ENCODE measurements around the gene OR2H1. TPM values are rescaled to one million over a fixed set of nuclear protein-coding genes. Genes with fewer than 3 reads are reported as not detected.

The OR2H1 gene
- total and polyA plus RNA-seq, 2 experiments from 2014 or later: not detected

GRCh38 chr6:29465279-29465678 lies 8.3 kb downstream of the OR2H1 start:
- Histone ChIP-seq H3K79me2 (ENCODE audit: insufficient read depth) (no peaks in the 10 kb centered on the region), H3K4me3 (no peak overlapping the region), H3F3A (ENCODE audit: insufficient read depth) (no peaks in the 10 kb centered on the region), H3K9me2 (ENCODE audit: insufficient read depth) (no peaks in the 10 kb centered on the region), H3K27me3 (replicated peaks; ENCODE audit: insufficient read depth) (no peaks in the 10 kb centered on the region), H3K9ac (no peak overlapping the region), H3K4me2 (ENCODE audit: unreplicated experiment) (no peak overlapping the region), H2AFZ (no peak overlapping the region), H3K4me1 (ENCODE audit: insufficient read depth) (no peaks in the 10 kb centered on the region), H3K27ac (no peak overlapping the region), H4K20me1 (ENCODE audit: insufficient read depth) (no peaks in the 10 kb centered on the region), H3K9me3 (ENCODE audit: low read depth) (no peaks in the 10 kb centered on the region), H3K36me3 (ENCODE audit: low read depth) (no peaks in the 10 kb centered on the region)
- no peak for DNase-seq
- 22 to 32% methylated on average over 2 of the region's 2 CpGs for WGBS, 2 experiments (ENCODE audit: low coverage in 1 of 2, low lambda C conversion rate in 2 of 2, missing lambda C conversion rate in 2 of 2)
- in situ Hi-C loops (cut with MboI): no loop called here
- TF ChIP-seq EZH2phosphoT487 (IDR thresholded peaks at IDR 0.05; ENCODE audit: insufficient read depth, low read depth) (no peak), EZH2 (IDR thresholded peaks at IDR 0.05; ENCODE audit: insufficient read depth, poor library complexity, severe bottlenecking) (no peak)

GRCh38 chr6:29465801-29466200 lies 8.8 kb downstream of the OR2H1 start:
- no peaks in the 10 kb centered on the region for H3K4me1 ChIP-seq (ENCODE audit: insufficient read depth)
- H3K36me3 ChIP-seq (ENCODE audit: low read depth): no peaks in the 10 kb centered on the region
- no peaks in the 10 kb centered on the region for H3F3A ChIP-seq (ENCODE audit: insufficient read depth)
- no peaks in the 10 kb centered on the region for H3K79me2 ChIP-seq (ENCODE audit: insufficient read depth)
- no peak overlapping the region for H3K27ac ChIP-seq
- H3K9me3 ChIP-seq (ENCODE audit: low read depth): no peaks in the 10 kb centered on the region
- in situ Hi-C loops (cut with MboI): no loop called here
- no peak for DNase-seq
- H3K4me3 ChIP-seq: no peak overlapping the region
- no peaks in the 10 kb centered on the region for H3K9me2 ChIP-seq (ENCODE audit: insufficient read depth)
- no peak overlapping the region for H3K4me2 ChIP-seq (ENCODE audit: unreplicated experiment)
- H3K9ac ChIP-seq: no peak overlapping the region
- no peaks in the 10 kb centered on the region for H3K27me3 ChIP-seq (replicated peaks; ENCODE audit: insufficient read depth)
- H4K20me1 ChIP-seq (ENCODE audit: insufficient read depth): no peaks in the 10 kb centered on the region
- 8 to 11% methylated on average over 2 of the region's 2 CpGs for WGBS, 2 experiments (ENCODE audit: low coverage in 1 of 2, low lambda C conversion rate in 2 of 2, missing lambda C conversion rate in 2 of 2)
- no peak overlapping the region for H2AFZ ChIP-seq
- no peak for TF ChIP-seq EZH2phosphoT487 (IDR thresholded peaks at IDR 0.05; ENCODE audit: insufficient read depth, low read depth)
- TF ChIP-seq EZH2 (IDR thresholded peaks at IDR 0.05; ENCODE audit: insufficient read depth, poor library complexity, severe bottlenecking): no peak

GRCh38 chr6:29466241-29466640 lies 9.3 kb downstream of the OR2H1 start:
- TF ChIP-seq EZH2phosphoT487 (IDR thresholded peaks at IDR 0.05; ENCODE audit: insufficient read depth, low read depth) (no peak), EZH2 (IDR thresholded peaks at IDR 0.05; ENCODE audit: insufficient read depth, poor library complexity, severe bottlenecking) (no peak)
- 31 to 32% methylated on average over 6 of the region's 6 CpGs for WGBS, 2 experiments (ENCODE audit: low coverage in 1 of 2, low lambda C conversion rate in 2 of 2, missing lambda C conversion rate in 2 of 2)
- DNase-seq: no peak
- H3K36me3 ChIP-seq (ENCODE audit: low read depth): no peaks in the 10 kb centered on the region
- H3K9me2 ChIP-seq (ENCODE audit: insufficient read depth): no peaks in the 10 kb centered on the region
- no peaks in the 10 kb centered on the region for H4K20me1 ChIP-seq (ENCODE audit: insufficient read depth)
- no peak overlapping the region for H3K4me3 ChIP-seq
- H3K27me3 ChIP-seq (replicated peaks; ENCODE audit: insufficient read depth): no peaks in the 10 kb centered on the region
- no peak overlapping the region for H3K9ac ChIP-seq
- in situ Hi-C loops (cut with MboI): no loop called here
- H3F3A ChIP-seq (ENCODE audit: insufficient read depth): no peaks in the 10 kb centered on the region
- no peaks in the 10 kb centered on the region for H3K79me2 ChIP-seq (ENCODE audit: insufficient read depth)
- no peaks in the 10 kb centered on the region for H3K4me1 ChIP-seq (ENCODE audit: insufficient read depth)
- H3K9me3 ChIP-seq (ENCODE audit: low read depth): no peaks in the 10 kb centered on the region
- no peak overlapping the region for H3K27ac ChIP-seq
- no peak overlapping the region for H3K4me2 ChIP-seq (ENCODE audit: unreplicated experiment)
- H2AFZ ChIP-seq: no peak overlapping the region

- H2AFZ ChIP-seq: no peak overlapping the region
- no peaks in the 10 kb centered on the region for H3K79me2 ChIP-seq (ENCODE audit: insufficient read depth)
- no peaks in the 10 kb centered on the region for H3K36me3 ChIP-seq (ENCODE audit: low read depth)
- in situ Hi-C loops (cut with MboI): no loop called here
- H3K4me3 ChIP-seq: no peak overlapping the region
- DNase-seq: no peak
- no peak for TF ChIP-seq EZH2 (IDR thresholded peaks at IDR 0.05; ENCODE audit: insufficient read depth, poor library complexity, severe bottlenecking)
- no peak for TF ChIP-seq EZH2phosphoT487 (IDR thresholded peaks at IDR 0.05; ENCODE audit: insufficient read depth, low read depth)
- no peaks in the 10 kb centered on the region for H3K9me3 ChIP-seq (ENCODE audit: low read depth)
- 10 to 29% methylated on average over 2 of the region's 2 CpGs for WGBS, 2 experiments (ENCODE audit: low coverage in 1 of 2, low lambda C conversion rate in 2 of 2, missing lambda C conversion rate in 2 of 2)
- H3K9me2 ChIP-seq (ENCODE audit: insufficient read depth): no peaks in the 10 kb centered on the region
- H4K20me1 ChIP-seq (ENCODE audit: insufficient read depth): no peaks in the 10 kb centered on the region
- H3K27me3 ChIP-seq (replicated peaks; ENCODE audit: insufficient read depth): no peaks in the 10 kb centered on the region
- no peaks in the 10 kb centered on the region for H3F3A ChIP-seq (ENCODE audit: insufficient read depth)
- no peak overlapping the region for H3K27ac ChIP-seq
- no peak overlapping the region for H3K9ac ChIP-seq
- no peak overlapping the region for H3K4me2 ChIP-seq (ENCODE audit: unreplicated experiment)
- no peaks in the 10 kb centered on the region for H3K4me1 ChIP-seq (ENCODE audit: insufficient read depth)
Observed at GRCh38 chr6:29474996-29475395, 18.0 kb downstream of the OR2H1 start.

- H3K9me3 ChIP-seq (ENCODE audit: low read depth): no peaks in the 10 kb centered on the region
- TF ChIP-seq EZH2phosphoT487 (IDR thresholded peaks at IDR 0.05; ENCODE audit: insufficient read depth, low read depth) (no peak), EZH2 (IDR thresholded peaks at IDR 0.05; ENCODE audit: insufficient read depth, poor library complexity, severe bottlenecking) (no peak)
Observed at GRCh38 chr6:29477923-29478450, 21.0 kb downstream of the OR2H1 start.

More at GRCh38 chr6:29477923-29478450, 21.0 kb downstream of the OR2H1 start:
- H3F3A ChIP-seq (ENCODE audit: insufficient read depth): no peaks in the 10 kb centered on the region
- in situ Hi-C loops (cut with MboI): no loop called here
- H3K4me2 ChIP-seq (ENCODE audit: unreplicated experiment): no peak overlapping the region
- H4K20me1 ChIP-seq (ENCODE audit: insufficient read depth): no peaks in the 10 kb centered on the region
- no peak overlapping the region for H3K4me3 ChIP-seq
- no peak for DNase-seq
- no peaks in the 10 kb centered on the region for H3K4me1 ChIP-seq (ENCODE audit: insufficient read depth)
- no peak overlapping the region for H3K27ac ChIP-seq
- no peaks in the 10 kb centered on the region for H3K79me2 ChIP-seq (ENCODE audit: insufficient read depth)
- H3K27me3 ChIP-seq (replicated peaks; ENCODE audit: insufficient read depth): no peaks in the 10 kb centered on the region
- 13 to 16% methylated on average over 5 of the region's 5 CpGs for WGBS, 2 experiments (ENCODE audit: low coverage in 1 of 2, low lambda C conversion rate in 2 of 2, missing lambda C conversion rate in 2 of 2)
- H2AFZ ChIP-seq: no peak overlapping the region
- no peak overlapping the region for H3K9ac ChIP-seq
- H3K36me3 ChIP-seq (ENCODE audit: low read depth): no peaks in the 10 kb centered on the region
- no peaks in the 10 kb centered on the region for H3K9me2 ChIP-seq (ENCODE audit: insufficient read depth)
